Activated CD8-positive, alpha-beta memory T cell treated with anti-CD3 and anti-CD28 coated beads for 1 hour (primary cell): ENCODE measurements around the gene DCAF16.

ENCODE experiments used
- DNase-seq, 2 donors: peaks; one replicate each; pipeline ENCODE4 v3.0.0-alpha.2; 2020; ENCODE audit warnings: low read depth in 1 of 2; ENCODE audit errors: extremely low read depth in 1 of 2

Gene DCAF16

DNA sequence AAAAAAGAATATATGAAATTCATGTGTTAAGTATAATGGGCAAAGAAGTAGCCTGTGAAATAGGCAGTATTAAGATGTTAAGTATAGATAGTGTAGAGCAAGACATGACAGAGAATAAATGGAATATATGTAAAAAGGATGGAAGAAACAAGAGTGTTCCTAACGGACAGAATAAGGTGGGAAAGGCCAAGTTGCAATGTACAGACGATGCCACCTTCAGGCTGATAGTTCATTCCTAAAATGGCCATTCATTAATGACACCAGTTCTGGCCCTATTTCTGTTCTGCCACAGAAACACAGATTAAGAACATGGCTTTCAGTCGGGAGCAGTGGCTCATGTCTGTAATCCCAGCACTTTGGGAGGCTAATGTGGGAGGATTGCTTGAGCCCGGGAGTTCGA, 24.7 kb downstream of the DCAF16 start:
- no peak for DNase-seq

DNA sequence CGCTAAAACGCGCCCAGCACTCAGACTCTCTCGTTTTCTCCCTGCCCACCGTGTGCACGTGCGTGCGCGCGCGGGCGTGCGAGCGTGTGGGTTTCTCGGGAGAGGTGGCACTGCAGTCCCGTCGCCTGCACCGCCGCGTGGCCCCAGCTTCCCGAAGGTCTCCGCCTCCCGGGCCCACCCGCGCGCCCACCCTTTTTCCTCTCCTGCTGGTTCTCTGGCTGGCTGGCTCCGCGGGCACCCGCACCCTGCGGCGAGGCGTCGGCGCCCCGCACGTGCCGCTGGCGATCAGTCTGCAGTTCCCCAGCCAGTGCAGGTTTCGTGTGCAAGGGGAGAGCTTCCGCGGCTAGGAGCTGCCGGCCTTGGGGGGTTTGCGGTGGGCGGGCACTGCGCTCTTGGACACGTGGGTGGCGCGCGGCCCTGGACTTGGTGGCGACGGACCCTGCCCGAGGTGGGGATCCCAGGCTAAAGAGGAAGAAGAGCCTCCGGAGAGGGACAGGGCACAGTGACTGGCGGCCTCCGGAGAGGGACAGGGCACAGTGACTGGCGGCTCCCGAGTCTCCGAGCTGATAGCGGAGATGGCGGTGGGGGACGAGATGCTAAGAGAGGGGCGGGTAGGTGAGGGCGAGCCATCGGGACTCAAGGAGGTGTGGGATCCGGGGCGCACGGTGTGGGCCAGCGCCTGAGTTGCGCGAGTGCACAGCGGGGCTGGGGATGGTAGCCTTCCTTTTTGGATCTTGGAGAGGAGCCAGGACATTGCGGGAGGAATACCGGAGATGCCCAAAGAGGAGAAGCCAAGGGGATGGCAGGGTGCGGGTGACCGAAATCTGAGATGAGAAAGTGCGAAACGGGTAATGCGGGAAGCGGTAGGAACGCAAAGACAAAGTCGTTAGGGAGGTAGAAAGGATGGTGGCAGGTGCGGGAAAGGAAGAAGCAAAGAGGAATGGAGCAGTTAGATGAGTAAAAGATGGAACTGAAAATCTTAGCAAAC, 29.0 kb downstream of the DCAF16 start, which contains the start of gene FAM184B:
Gene FAM184B (minus strand): TSS at position 322 of the 988 bp plus-strand sequence. CDS start 322 bp downstream, outside the sequence.
- no peak for DNase-seq

DNA sequence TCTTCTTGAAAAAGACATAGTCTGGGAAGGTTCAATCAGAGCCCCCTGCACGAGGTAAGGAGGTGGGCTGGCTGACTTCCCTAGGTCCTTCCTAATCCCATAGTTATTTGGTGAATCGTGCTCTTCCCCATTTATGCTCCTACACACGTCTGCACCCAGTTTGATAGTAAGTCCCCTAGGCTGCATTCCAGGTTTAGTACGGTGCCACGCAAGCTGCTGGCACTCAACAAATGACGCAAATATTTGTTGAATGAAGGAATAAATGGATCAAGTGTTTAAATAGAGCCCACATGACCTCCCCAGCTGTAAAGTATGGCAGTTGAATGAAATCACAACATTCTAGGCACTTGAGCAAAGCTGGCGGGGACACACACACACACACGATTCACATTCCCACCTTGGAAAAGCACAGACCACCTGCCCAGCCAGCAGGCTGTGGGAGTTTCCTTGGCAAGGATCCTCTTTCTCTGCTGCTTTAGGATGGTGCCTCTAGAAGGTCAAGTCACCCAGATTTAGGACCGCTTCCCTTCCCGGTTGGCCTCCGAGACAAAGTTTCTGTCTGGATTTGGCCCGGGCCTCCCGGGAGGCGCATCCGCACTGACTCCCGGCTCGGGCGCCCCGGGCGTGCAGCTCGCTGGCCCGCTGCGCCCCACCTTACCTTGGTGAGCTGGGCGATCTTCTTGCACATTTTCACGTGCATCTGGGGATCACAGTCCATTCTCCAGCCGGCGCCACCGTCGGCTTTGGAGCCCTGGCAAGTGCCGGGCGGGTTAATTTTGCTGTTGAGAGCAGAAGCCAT, 29.9 kb downstream of the DCAF16 start:
- DNase-seq, result no peak

DNA sequence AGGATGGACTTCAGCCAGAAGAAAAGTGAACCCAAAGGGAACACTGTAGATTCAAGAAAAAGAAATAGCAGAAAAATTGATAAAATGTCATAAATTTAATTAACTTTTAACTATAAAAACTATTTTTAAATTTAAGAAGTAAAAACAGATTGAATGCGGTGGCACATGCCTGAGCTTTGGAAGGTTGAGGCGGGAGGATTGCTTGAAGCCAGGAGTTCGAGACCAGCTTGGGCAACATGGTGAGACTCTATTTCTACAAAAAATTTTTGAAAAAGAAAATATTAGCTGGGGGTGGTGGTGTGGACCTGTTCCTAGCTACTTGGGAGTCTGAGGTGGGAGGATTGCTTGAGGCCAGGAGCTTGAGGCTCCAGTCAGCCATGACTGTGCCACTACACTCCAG, 32.1 kb downstream of the DCAF16 start:
- no peak for DNase-seq

DNA sequence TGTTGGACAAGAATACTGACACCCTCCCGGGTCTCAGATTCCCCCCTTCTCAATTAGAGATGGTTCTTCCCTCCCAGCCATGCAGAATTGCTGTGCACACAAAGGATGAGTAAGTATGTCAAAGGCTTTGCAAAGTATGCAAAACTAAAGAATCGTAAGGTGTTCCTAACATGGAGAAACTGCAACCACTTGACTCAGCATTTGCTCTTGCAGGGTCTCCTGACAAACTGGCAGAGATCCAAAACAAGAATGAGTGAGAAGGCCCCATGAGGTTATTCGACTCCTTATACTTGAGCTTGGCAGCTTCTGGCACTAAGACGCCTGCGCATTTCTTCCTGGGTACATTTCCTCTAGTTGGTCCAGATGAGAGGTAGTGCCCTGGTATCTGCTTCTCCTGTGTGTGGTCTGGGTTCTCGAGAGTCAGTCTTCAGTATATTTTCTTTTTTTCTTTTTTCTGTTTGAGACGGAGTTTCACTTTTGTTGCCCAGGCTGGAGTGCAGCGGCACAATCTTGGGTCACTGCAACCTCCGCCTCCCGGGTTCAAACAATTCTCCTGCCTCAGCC, 37.3 kb downstream of the DCAF16 start:
- DNase-seq, result no peak

DNA sequence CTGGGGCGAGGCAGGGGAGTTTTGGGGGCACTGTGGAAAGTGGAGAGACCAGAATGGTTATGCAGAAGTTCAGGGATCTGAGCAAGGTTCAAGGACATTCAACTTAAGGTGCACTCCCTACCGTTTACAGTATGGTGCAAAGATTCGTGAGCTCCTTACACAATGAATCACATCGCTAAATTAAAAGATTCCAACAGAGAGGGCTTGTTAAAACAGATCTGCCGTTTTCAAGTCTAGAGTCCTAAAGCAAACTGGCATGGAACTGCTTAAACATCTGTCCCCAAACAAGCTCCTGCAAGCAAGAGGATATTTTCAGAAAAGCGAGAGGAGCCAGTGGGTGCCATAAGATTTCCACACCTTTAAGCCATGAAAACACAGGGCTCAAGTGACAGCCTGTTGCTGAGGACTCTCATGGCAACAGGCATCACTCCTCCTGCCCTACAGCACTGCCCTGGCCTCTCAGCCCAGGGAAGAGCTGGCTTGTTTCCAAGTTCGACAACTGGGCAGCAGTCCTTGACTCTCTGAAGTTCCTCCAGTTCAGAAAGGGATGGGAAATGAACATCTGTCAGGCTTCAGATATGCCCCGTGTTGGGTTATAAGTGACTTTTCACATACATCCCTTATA, 39.2 kb downstream of the DCAF16 start:
- no peak for DNase-seq

DNA sequence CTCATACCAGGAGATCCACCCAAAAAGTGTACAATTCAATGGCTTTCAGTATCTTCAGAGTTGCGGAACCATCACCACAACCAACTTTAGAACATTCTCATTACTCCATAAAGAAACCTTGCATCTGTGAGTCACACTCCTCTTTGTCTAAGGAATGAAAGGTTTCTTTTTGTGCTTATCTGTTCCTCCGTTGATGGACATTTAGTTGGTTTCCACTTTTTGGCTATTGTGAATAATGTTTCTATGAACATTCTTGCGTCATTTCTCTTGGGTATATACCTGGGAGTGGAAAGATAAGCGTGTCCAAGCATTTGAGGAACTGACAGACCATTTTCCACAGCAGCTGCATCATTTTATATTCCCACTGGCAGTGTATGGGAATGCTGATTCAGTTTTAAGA, 39.7 kb downstream of the DCAF16 start:
- DNase-seq, result no peak

DNA sequence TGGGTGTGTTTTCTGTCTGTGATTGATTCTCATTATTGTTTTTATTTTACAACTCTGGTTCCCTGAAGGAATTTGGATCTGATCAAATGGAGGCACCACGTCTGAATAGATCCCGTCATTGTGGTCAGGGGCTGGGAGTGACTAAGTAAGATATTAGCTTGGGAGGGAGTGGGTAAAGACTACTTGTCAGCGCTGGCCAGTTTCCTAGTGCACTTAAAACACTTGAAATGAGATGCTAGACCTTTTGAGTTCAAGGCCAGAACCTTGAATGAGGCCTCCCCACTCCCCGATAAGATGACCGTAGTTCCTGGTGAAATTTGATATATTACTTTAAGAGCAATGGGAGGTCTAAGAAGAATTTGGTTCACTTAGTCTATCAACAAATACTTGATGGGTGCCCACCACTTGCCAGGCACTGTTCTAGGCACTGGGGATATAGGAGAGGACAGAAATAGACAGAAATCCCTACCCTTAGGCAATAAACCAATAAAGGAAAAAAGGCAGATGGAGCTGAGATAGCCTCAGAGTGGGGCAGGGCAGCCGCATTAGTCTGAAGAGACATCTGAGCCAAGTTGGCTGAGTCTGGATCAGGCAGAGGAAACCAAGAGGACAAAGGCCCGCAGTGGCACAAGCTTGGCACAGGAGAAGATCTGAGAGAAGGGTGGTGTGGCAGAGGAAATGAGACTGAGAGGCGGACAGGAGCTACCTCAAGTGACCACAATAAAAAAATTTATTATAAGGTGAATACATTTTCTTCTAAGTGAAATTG, 41.0 kb downstream of the DCAF16 start:
- DNase-seq, result no peak

DNA sequence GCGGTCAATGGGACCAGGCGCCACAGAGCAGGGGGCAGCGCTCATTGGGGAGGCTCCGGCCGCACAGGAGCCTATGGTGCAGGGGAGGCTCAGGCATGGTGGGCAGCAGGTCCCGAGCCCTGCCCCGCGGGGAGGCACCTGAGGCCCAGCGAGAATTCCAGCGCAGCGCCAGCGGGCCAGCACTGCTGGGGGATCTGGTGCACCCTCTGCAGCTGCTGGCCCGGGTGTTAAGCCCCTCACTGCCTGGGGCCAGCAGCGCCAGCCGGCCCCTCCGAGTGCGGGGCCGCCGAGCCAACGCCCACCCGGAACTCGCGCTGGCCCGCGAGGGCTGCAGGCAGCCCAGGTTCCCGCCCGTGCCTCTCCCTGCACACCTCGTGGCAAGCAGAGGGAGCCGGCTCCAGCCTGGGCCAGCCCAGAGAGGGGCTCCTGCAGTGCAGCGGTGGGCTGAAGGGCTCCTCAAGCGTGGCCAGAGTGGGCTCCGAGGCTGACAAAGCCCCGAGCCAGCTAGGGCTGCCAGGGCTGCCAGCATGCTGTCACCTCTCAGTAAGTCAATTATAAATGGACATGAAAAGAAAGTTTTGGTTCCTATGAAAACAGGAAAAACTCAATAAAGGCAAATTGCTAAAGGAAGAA, 43.6 kb downstream of the DCAF16 start:
- DNase-seq, result no peak

DNA sequence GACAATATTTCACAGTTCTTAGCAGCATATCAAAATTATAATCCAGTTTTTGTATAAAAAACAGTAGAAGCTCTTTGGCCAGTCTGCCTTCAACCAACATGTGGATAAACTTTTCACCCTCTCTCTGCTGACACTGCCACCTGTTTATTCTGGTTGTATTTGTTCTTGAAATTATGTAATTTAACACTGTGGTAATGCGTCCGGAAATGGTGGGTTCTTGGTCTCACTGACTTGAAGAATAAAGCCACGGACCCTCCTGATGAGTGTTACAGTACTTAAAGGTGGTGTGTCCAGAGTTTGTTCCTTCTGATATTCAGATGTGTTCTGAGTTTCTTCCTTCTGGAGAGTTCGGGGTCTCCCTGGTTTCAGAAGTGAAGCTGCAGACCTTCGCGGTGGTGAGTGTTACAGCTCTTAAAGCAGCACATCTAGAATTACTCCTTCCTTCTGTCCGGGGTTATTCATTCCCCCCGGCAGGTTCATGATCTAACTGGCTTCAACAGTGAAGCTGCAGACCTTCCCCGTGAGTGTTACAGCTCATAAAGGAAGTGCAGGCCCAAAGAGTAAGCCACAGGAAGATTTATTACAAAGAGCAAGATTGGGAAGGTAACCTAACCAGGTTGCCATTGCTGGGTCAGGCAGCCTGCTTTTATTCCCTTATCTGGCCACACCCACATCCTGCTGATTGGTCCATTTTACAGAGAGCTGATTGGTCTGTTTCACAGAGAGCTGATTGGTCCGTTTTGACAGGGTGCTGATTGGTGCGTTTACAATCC, 44.9 kb downstream of the DCAF16 start:
- DNase-seq, result no peak

DNA sequence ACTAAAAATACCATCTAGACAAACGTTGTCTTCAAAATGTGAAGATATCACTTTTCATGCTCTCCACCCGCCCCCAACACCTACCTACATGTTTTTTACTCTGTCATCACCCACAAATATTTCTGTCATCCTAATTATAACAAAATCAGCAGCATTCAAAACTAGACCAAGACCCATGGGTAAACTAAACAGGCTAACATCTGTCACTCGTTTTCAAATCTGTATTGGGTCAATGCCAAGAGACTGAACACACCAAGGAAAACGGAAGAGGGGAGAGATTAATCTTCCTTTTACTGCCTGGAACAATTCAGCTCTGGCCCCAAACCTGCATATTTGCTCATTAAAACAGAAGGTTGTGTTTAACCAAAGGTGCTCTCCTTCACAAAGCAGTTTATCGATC, 46.6 kb downstream of the DCAF16 start:
- no peak for DNase-seq

DNA sequence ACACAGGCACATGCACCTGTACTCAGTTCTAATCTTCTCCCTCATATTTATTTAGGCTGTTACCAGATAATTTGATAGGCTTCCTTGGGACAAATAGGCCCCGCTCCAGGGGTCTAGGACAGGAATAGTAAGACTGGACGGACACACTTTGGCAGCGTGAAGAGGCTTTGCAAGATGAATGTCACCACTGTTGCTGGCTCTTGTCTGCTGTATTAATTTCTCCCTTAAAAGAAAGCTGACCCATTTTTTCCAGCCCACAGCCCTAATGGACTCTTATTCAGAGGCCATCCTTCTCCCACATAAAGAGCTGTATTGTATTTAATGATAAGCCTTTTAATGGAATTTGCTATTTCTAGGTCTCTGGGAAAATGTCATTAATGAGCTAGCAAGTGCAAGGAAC, 47.1 kb downstream of the DCAF16 start:
- DNase-seq, result no peak

DNA sequence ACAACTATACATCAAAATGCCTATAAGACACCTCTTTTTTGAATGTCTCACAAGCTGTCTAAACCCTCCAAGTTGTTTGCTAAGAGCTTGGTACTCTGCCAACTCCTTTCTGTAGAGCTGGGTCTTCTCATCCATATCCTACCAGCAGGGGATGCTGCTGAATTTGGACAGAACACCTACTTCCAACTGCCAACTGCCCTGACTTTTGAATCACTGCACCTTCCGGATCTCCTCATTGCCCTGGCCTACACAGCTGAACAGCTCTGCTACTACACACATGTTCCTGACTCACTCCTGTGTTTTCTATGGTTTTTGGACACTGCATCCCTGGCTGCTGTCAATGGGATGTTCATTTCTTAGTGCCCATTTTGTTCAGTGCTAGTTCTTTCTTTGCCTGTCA, 47.8 kb downstream of the DCAF16 start:
- no peak for DNase-seq

DNA sequence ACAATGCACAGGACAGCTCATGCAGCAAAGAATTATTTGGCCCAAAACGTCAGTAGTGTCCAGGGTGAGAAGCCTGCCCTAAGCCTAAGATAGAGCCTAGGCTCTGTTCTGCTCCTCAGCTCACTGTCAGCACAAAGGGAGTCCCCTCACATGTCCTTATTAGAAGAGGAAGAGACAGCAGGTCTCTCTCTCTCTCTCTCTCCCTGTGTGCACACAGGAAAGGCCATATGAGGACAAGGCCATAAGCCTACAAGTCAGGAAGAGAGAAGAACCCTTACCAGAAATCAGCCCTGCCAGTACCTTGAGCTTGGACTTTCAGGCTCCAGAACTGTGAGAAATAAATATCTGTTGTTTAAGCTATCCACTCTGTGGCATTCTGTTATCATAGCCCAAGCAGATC, 49.5 kb downstream of the DCAF16 start:
- DNase-seq, result no peak

DNA sequence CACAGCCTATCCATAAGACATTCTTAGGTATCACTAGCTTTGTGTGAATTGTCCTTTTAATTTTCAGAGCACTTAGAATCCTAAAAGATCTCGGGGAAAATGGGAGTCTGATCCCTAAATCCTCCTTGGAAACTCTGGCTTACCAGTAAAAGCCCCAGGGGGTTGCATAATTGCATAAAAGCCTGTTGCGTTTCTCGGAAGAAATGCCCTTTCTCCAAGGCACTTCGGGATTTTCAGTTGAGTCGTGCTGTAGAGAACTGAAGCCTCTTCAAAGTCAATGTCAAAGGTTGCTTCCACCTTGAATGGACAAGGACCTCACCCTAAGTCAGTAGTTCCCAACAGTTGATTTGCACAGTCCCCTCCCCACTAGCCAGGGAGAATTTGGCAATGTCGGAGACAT, 49.9 kb downstream of the DCAF16 start:
- no peak for DNase-seq

DNA sequence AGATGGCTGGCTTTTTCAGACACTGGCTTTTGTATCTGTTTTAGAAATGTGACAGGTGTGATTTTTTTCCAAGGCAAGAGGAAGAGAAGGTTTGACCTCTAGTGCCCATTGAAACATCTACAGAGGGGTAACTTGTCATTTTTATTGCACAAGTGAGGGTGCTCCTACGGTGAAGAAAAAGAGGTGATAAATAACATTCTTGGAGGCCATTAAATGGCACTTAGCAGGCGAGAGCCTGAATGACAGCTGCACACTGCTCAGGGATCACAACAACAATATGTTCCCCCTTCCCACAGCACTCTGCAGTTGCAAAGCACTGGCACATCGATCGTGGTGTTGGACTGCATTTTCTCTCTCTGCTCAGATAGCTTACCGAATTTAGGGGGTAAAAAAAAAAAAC, 52.1 kb downstream of the DCAF16 start:
- DNase-seq, result no peak

DNA sequence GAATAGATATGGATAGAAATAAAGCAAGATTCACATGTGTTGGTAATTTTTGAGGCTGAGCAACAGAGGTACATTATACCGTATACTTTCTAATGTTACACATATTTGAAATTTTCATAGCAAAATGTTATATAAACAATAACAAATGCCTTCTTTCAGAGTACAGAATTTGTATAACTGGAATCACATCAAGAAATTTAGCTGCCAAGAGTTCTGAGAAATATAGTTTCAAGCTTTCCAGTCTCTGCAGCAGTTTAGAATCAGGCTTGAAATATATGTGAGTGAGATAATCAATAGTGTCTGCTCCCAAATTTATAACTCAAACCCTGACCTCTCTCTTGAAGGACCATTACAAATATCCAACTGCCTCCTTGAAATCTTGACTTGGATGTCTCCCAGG, 52.9 kb downstream of the DCAF16 start:
- no peak for DNase-seq

DNA sequence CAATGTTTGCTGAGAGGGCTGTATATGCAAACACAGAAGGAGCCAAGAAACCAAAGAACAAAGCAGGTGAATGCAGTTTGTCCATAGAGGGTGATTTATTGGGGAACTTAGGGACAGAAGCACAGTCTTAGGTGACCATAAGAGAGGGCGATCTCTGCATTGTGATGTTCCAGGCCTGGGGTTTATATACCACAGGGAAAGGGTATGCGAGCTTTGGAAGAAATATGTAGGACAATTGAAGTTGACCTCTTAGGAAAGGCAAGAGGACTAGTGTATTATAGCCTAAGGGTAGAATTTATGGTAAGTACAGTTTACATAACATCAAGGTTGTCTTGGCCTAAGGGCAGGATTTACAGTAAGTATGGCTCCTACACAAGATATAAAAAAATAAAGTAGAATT, 56.9 kb downstream of the DCAF16 start:
- DNase-seq, result no peak
